ENCODE measurements around the gene SLC33A1.

DNA sequence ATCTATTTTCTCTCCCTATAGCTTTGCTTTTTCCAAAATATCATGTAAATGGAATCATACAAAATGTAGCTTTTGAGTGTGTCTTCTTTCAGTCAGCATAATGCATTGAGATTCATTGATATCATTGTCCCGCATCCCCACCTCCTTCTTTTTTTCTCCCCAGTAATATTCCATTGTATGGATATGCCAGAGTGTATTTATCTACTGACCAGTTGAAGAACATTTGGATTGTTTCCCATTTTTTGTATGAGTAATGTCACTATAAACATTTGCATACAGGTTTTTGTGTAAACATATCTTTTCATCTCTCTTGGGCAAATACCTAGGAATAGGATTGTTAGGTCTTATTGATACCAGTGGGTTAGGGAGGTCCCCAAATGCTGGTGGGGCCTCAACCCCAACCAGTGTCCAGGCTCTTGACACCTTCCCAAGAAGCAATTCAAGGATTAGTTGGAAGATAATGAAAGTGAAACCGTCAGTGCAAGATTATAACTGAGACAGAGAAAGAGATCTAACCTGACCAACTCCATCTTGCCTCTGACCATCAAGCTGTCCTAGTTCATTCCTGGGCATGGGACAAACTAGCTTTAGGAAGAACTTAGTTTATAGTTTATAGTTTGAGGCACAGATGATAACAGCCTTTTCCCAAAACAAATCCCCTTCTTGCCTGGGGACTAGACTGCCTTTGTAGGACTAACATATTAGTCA lies 7.4 kb upstream of the SLC33A1 start:
- TF ChIP-seq POLR2A (IDR thresholded peaks at IDR 0.05) = no peak
- TF ChIP-seq POLR2AphosphoS5 (IDR thresholded peaks at IDR 0.05) = no peak
- TF ChIP-seq, protein P1, sequence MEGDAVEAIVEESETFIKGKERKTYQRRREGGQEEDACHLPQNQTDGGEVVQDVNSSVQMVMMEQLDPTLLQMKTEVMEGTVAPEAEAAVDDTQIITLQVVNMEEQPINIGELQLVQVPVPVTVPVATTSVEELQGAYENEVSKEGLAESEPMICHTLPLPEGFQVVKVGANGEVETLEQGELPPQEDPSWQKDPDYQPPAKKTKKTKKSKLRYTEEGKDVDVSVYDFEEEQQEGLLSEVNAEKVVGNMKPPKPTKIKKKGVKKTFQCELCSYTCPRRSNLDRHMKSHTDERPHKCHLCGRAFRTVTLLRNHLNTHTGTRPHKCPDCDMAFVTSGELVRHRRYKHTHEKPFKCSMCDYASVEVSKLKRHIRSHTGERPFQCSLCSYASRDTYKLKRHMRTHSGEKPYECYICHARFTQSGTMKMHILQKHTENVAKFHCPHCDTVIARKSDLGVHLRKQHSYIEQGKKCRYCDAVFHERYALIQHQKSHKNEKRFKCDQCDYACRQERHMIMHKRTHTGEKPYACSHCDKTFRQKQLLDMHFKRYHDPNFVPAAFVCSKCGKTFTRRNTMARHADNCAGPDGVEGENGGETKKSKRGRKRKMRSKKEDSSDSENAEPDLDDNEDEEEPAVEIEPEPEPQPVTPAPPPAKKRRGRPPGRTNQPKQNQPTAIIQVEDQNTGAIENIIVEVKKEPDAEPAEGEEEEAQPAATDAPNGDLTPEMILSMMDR (IDR thresholded peaks at IDR 0.05) = no peak
